Activated CD8-positive, alpha-beta T cell treated with anti-CD3 and anti-CD28 coated beads for 36 hours (primary cell): ENCODE results near the gene ABCC10. TPM values are rescaled to one million over a fixed set of nuclear protein-coding genes. Genes with fewer than 3 reads are reported as not detected.

Experiments used
- microRNA-seq: library from miRNA; unstranded; fragments of <30 nt; microRNA quantifications from one replicate; pipeline ENCODE4 v1.2.0, GENCODE V29; 2022; ENCODE audit warnings: borderline microRNAs expressed, borderline replicate concordance
- total RNA-seq, 2 experiments: library from RNA; stranded (reverse); gene quantifications; one replicate each; pipeline ENCODE4 v1.2.3, GENCODE V29; 2021

Gene ABCC10
- total RNA-seq, 2 experiments from 2014 or later: 27.2 to 27.5 TPM

Small RNA genes within 50 kb of the gene (microRNA-seq; reads per million reads assigned to microRNA genes)
- not detected for gene MIR6780B

Other genes with a start within 250 kb of the ABCC10 start
- 10 to 100 TPM; 38.8 to 43.1 TPM for gene CUL9, start 245.3 kb upstream of the ABCC10 start, total RNA-seq
- gene DNPH1, start 198.1 kb upstream of the ABCC10 start, total RNA-seq: 10 to 100 TPM; 86.2 to 86.5 TPM
- under 1 TPM; 0.09 to 0.11 TPM for gene TTBK1, start 184.1 kb upstream of the ABCC10 start, total RNA-seq
- not detected for gene SLC22A7, start 129.3 kb upstream of the ABCC10 start, total RNA-seq
- gene CRIP3, start 118.7 kb upstream of the ABCC10 start, total RNA-seq: 1 to 10 TPM; 2.2 to 2.4 TPM
- 10 to 100 TPM; 13.1 to 13.5 TPM for gene ZNF318, start 57.9 kb upstream of the ABCC10 start, total RNA-seq
- 1 to 10 TPM; 1.0 to 1.1 TPM for gene DLK2, start 28.0 kb downstream of the ABCC10 start, total RNA-seq
- 10 to 100 TPM; 30.2 to 32.9 TPM for gene TJAP1, start 50.0 kb downstream of the ABCC10 start, total RNA-seq
- under 1 TPM; 0.11 to 0.18 TPM for gene LRRC73, start 82.8 kb downstream of the ABCC10 start, total RNA-seq
- gene YIPF3, start 89.4 kb downstream of the ABCC10 start, total RNA-seq: 10 to 100 TPM; 32.6 to 33.9 TPM
- gene POLR1C, start 89.5 kb downstream of the ABCC10 start, total RNA-seq: 10 to 100 TPM; 43.1 to 50.5 TPM
- gene XPO5, start 148.5 kb downstream of the ABCC10 start, total RNA-seq: 10 to 100 TPM; 92.3 to 92.6 TPM
- gene POLH, start 148.6 kb downstream of the ABCC10 start, total RNA-seq: 10 to 100 TPM; 37.9 to 42.1 TPM
- gene GTPBP2, start 201.7 kb downstream of the ABCC10 start, total RNA-seq: 10 to 100 TPM; 46.2 to 55.3 TPM
- 10 to 100 TPM; 29.0 to 31.7 TPM for gene MAD2L1BP, start 208.3 kb downstream of the ABCC10 start, total RNA-seq
- under 1 TPM in 1 of 2 experiments, not detected in 1; 0.11 TPM for gene RSPH9, start 217.5 kb downstream of the ABCC10 start, total RNA-seq